Activated T-helper 9 cell treated with anti-CD3 and anti-CD28 coated beads, Interleukin-2, amount 50 U/mL, for 16 hours (primary cell): ENCODE results near the gene UPP2.

ENCODE experiments used
- DNase-seq: peaks from one replicate; pipeline ENCODE4 v3.0.0-alpha.2; 2020; ENCODE audit warnings: low read depth

Gene UPP2

DNA sequence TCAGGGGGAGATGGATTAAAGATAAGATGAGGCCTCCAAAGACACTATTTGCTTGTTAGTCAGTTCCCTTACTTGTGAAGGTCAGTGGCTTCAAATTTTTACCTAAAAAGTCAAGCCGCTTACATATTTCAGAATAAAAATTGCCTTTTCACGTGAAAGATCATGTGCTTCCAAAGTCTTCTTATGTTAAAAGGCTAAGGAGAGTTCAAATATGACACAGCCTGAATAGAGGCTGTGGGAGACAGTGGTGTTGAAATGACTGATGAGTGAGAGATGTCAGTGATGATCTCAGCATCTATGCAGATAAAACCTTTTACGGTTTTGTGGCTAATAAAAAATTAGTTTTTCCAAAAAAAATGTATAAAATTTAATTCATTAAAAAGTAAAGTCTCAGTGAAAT is 40.5 kb downstream of the UPP2 start:
- DNase-seq = no peak

DNA sequence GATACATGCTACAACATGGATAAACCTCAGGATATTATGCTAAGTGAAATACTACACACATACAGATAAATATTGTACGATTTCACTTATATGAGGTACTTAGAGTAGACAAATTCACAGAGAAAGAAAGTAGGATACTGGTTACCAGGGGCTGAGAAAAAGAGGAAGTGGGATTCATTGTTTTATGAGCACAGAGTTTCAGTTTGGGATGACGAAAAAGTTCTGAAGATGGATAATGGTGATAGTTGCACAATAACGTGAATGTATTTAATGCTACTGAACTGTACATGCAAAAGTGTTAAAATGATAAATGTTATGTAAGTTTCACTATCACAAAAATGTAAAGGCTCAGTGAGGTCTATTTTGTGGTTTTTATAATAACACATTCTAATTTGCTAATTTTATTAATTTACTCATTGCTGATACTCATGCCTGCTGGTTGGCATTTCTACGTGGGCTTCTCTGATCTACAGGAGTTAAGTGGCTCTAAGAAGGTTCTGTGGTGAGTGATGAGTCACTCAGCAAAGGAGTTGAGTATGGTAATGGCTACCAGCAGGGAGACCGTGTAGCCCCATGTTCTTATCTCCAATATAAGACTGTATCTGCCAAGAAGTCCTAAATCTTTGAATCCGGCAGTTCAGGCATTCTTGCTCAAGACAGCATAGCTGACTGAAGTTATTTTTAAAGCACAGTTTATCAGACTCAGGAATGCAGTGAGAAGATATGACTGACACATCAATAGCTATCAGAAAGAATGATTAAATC is 41.1 kb downstream of the UPP2 start:
- no peak for DNase-seq

GRCh38 chr2:158143703-158144360 is 42.2 kb downstream of the UPP2 start:
- no peak for DNase-seq

DNA sequence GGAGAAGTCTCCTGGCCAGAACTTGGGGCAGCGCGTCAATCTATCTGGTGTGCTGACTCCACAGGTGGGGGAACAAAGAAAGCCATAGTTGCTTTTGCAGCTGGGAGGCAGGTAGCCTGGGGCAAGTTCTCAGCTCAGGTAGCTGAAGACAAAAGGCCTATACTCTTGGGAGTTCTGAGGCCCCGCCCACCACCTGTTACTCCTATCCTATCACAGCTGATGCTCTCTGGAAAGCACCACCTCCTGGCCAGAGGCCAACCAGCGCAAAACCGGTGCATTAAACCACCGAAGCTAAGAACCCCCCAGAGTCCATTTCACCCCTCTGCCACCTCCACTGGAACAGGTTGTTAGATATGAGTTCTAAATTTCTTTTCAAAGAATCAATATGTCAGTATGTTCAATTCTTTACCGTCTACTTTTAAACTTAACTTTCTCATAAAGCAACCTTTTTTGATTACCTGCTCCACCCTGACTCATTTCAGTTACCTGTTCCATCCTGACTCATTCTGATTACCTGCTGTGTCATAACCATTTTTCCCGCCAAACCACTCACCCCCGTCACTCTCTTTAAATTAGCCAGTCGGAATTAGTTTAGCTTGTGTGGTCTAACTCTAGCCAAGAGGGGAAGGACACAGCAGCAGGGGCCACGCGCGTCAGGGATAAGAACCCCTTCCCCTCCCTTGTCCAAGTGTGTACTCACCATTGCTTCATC is 43.4 kb downstream of the UPP2 start:
- DNase-seq = no peak

DNA sequence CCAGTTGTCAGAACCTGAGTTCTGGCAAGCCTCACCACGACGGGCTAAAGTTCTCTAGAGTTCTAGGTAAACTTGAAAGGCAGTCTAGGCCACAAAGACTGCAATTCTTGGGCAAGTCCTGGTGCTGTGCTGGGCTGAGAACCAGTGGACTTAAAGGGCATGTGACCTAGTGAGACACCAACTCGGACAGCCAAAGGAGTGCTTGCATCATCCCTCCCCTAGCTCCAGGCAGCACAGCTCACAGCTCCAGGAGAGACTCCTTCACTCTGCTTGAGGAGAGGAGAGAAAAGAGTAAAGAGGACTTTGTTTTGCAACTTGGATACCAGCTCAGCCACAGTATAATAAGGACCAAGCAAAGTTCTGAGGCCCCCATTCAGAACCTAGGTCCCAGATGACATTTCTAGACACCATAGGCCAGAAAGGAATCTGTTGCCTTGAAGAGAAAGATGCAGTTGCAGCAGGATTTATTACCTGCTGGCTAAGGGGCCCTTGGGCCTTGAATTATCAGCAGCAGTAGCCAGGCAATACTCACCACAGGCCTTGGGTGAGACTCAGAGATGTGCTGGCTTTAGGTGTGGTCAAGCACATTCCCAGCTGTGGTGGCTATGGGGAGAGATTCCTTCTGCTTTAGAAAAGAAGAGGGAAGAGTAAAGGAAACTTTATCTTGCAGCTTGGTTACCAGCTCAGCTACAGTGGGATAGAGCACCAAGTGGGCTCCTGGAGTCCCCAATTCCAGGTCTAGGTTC is 51.8 kb downstream of the UPP2 start:
- no peak for DNase-seq

GRCh38 chr2:158154596-158154995 is 52.9 kb downstream of the UPP2 start:
- no peak for DNase-seq

DNA sequence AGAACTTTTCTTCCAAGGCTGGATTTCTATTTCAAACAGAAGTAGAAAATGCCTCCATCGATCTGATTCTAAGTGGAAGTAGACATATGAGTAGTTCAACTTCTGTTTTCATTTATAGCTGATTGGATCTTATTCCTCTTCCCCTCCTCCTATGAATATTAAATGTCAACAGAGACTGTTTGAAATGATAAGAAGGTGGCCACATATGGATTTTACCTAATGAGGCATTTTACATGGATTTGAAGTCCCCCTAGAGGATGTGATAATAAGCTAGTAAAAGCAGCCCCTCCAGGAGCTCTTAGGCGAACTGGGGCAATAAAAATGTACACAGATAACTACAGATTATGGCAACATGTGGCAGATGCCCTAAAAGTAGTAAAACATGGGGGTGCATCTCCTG is 71.0 kb downstream of the UPP2 start:
- no peak for DNase-seq

- no peak for DNase-seq
These were observed 72.8 kb downstream of the UPP2 start for GRCh38 chr2:158174495-158174894.

- no peak for DNase-seq
These were observed 73.3 kb downstream of the UPP2 start for GRCh38 chr2:158174956-158175355.

- DNase-seq = no peak
These were observed 77.0 kb downstream of the UPP2 start for GRCh38 chr2:158178646-158179045.

DNA sequence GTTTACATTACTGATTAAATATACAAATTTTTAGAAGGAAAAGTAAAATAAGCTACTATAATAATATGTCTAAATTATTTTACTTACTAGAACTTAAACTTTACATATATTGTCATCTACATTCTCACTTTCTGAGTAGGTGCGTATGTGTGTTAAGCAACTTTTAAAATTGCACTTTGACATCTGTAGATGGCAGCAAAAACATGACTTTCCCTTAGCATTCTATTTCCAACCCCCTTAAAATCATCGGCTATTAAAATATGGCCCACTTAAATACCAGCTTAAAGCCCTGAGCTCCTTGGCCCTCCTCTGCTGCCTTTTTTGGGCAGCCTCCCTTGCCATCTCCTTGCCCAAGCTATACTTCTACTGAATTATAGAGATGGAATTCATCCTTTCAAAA is 78.0 kb downstream of the UPP2 start:
- no peak for DNase-seq

GRCh38 chr2:158181171-158181570 is 79.5 kb downstream of the UPP2 start:
- DNase-seq = no peak

- no peak for DNase-seq
These were observed 81.1 kb downstream of the UPP2 start for GRCh38 chr2:158182676-158183295.

- no peak for DNase-seq
These were observed 82.3 kb downstream of the UPP2 start for GRCh38 chr2:158184001-158184400.

DNA sequence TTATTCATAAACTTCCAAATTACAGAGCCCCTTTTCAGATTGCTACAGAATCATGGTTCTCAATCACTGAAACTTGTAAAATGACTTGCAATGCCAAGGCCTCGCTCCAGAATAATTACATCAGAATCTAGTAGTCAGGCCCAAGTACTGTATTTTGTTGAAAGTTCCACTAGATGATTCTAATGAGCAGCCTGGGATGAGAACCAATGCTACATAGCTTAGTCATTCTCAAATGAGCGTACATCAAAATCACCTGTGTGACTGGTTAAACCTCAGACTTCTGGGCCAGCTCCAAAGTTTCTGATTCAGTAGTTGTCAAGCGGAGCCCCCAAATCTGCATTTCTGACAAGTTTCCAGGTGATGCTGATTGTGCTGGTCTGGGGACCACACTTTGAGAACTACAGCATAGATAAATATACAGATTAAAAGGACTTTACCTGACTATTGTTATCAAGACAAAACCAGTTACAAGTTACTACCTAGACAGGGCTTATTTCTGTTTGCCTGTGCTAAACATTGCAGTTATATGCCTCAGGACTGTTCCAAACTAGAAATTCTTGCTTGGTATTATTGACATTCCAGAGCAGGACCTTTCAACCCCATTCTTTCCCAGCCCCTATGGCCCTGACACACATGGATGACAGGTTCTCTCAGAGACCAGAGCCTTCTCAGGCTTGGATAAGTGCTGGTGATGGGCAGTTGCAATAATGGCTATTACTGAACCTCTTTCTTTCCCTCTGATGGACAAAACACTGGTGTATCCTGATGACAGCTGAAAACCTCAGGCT is 83.1 kb downstream of the UPP2 start:
- no peak for DNase-seq
